Choroid plexus epithelial cell (primary cell): ENCODE measurements around the gene GAS1.

Experiments used
- DNase-seq: peaks from one replicate; pipeline ENCODE4 v3.0.0-alpha.2; 2010; ENCODE audit warnings: low read depth
- H3K4me3 ChIP-seq: 2 replicates; pipeline ENCODE4 v1.5.1; 2011; ENCODE audit warnings: low read depth, mild to moderate bottlenecking, control low read depth, low read length, moderate library complexity
- CTCF ChIP-seq: conservative IDR thresholded peaks from 2 replicates; pipeline ENCODE4 v1.5.1; 2011; ENCODE audit warnings: low read depth, mild to moderate bottlenecking, control low read depth, inconsistent platforms, low read length, moderate library complexity

GAS1 gene

GRCh38 chr9:86909388-86909787, 37.9 kb downstream of the GAS1 start:
- peak; percentile 72 for DNase-seq
- no peak overlapping the region for H3K4me3 ChIP-seq
- no peak for TF ChIP-seq CTCF

- DNase-seq: no peak
- TF ChIP-seq CTCF: no peak
- H3K4me3 ChIP-seq: no peak overlapping the region
Observed at GRCh38 chr9:86908261-86908660, 39.0 kb downstream of the GAS1 start.

GRCh38 chr9:86907346-86907745, 40.0 kb downstream of the GAS1 start:
- DNase-seq: peak; percentile 39
- TF ChIP-seq CTCF: no peak
- no peak overlapping the region for H3K4me3 ChIP-seq

- no peak overlapping the region for H3K4me3 ChIP-seq
- TF ChIP-seq CTCF: no peak
- DNase-seq: no peak
Observed at GRCh38 chr9:86903734-86904085, 43.6 kb downstream of the GAS1 start.

GRCh38 chr9:86902991-86903733, 44.1 kb downstream of the GAS1 start:
- peak overlapping the region; percentile 43 for H3K4me3 ChIP-seq
- TF ChIP-seq CTCF: no peak
- DNase-seq: no peak

- peak overlapping the region; percentile 43 for H3K4me3 ChIP-seq
- DNase-seq: no peak
- TF ChIP-seq CTCF: no peak
Observed at GRCh38 chr9:86902586-86902985, 44.7 kb downstream of the GAS1 start.

- no peak overlapping the region for H3K4me3 ChIP-seq
- DNase-seq: no peak
- no peak for TF ChIP-seq CTCF
Observed at GRCh38 chr9:86902176-86902575, 45.1 kb downstream of the GAS1 start.
